Thoracic aorta (tissue), 2 donors: ENCODE measurements around the gene DKKL1. TPM values are rescaled to one million over a fixed set of nuclear protein-coding genes. Genes with fewer than 3 reads are reported as not detected.
"Not testable (repeated sequence)": the region's sequence is repeated elsewhere in the genome, so short reads cannot be mapped to it uniquely, and the experiment has no call there.

Experiments
- ATAC-seq: fragments of 150-250 bp; one replicate; pipeline ENCODE4 v1.8.0; 2017; ENCODE audit warnings: low read depth; ENCODE audit not compliant: insufficient number of reproducible peaks, low FRiP score
- DNase-seq: peaks from one replicate; pipeline ENCODE4 v3.0.0-alpha.2; 2020; ENCODE audit warnings: low spot score
- H3K27ac ChIP-seq, 2 donors: fragments of 200-600 bp; sonication (generic); 1 replicate in 1 of 2; 2 replicates in 1 of 2; pipeline ENCODE4 v1.5.1; 2016; ENCODE audit warnings: mild to moderate bottlenecking in 2 of 2, moderate library complexity in 2 of 2
- H3K27me3 ChIP-seq: fragments of 200-600 bp; sonication (generic); replicated peaks from 2 replicates; pipeline ENCODE4 v1.6.0; 2016; ENCODE audit warnings: mild to moderate bottlenecking; ENCODE audit not compliant: insufficient read depth
- H3K36me3 ChIP-seq: fragments of 200-600 bp; sonication (generic); one replicate; pipeline ENCODE4 v1.5.1; 2016
- H3K4me1 ChIP-seq, 2 donors: fragments of 200-600 bp; sonication (generic); 1 replicate in 1 of 2; 2 replicates in 1 of 2; pipeline versions ENCODE4 v1.5.1 to v1.6.0; 2016; ENCODE audit warnings: low read depth in 2 of 2, mild to moderate bottlenecking in 1 of 2; ENCODE audit not compliant: control insufficient read depth in 1 of 2
- H3K4me3 ChIP-seq: fragments of 200-600 bp; sonication (generic); 2 replicates; pipeline ENCODE4 v1.5.1; 2016; ENCODE audit warnings: mild to moderate bottlenecking
- H3K9me3 ChIP-seq: fragments of 200-600 bp; sonication (generic); 2 replicates; pipeline ENCODE4 v1.5.1; 2016
- CTCF ChIP-seq: fragments of 200-600 bp; sonication (generic); IDR thresholded peaks from one replicate; pipeline ENCODE4 v1.5.1; 2019; ENCODE audit warnings: antibody characterized with exemption
- total RNA-seq, 2 donors: library from RNA; depleted of rRNA; stranded (reverse); fragments of >200 nt; gene quantifications; one replicate each; pipeline versions ENCODE4 v1.1.0 to v1.2.3, GENCODE V29; 2016

Gene DKKL1
- total RNA-seq, 2 donors from 2014 or later: 0.95 TPM; not detected in 1

GRCh38 chr19:49326165-49326704 lies 37.4 kb upstream of the DKKL1 start:
- DNase-seq: no peak
- H3K4me3 ChIP-seq: no peak overlapping the region
- no peak for ATAC-seq
- H3K36me3 ChIP-seq: no peaks in the 10 kb centered on the region
- peaks cover 3% of the 10 kb centered on the region for H3K9me3 ChIP-seq
- no peaks in the 10 kb centered on the region for H3K4me1 ChIP-seq
- no peak for TF ChIP-seq CTCF
- no peaks in the 10 kb centered on the region for H3K27me3 ChIP-seq
- no peak overlapping the region for H3K27ac ChIP-seq

DNA sequence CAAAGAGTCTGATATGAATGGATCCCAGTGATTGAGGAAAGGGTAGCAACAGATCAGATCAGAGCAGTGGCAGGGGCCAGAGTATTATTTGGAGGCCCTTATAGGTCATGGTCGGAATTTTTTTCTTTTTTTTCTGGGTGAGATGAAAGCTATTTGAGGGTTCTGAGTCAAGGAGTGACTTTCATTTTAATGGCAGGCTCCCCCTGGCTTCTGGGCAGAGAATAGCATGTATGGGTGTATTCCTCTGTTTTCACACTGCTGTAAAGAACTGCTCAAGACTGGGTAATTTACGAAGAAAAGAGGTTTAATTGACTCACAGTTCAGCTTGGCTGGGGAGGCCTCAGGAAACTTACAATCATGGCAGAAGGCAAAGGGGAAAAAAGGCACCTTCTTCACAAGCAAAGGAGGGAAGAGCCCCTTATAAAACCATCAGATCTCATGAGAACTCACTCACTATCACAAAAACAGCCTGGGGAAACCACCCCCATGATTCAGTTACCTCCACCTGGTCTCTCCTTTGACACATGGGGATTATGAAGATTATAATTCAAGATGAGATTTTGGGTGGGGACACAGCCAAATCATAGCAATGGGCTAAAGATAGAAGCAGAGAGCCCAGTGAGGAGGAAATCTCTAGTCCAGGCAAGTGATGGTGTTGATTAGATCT lies 35.7 kb upstream of the DKKL1 start:
- DNase-seq (no peak), ATAC-seq (no peak)
- Histone ChIP-seq H3K9me3 (peaks cover 1% of the 10 kb centered on the region), H3K27ac (no peak overlapping the region), H3K27me3 (no peaks in the 10 kb centered on the region), H3K36me3 (no peaks in the 10 kb centered on the region), H3K4me1 (no peaks in the 10 kb centered on the region), H3K4me3 (no peak overlapping the region)
- peak; percentile 30 for TF ChIP-seq CTCF

GRCh38 chr19:49328741-49329140 lies 34.9 kb upstream of the DKKL1 start:
- no peaks in the 10 kb centered on the region for H3K4me1 ChIP-seq
- H3K27ac ChIP-seq: no peak overlapping the region
- no peaks in the 10 kb centered on the region for H3K27me3 ChIP-seq
- no peak overlapping the region for H3K4me3 ChIP-seq
- ATAC-seq (no peak), DNase-seq (no peak)
- no peak for TF ChIP-seq CTCF
- H3K36me3 ChIP-seq: no peaks in the 10 kb centered on the region
- H3K9me3 ChIP-seq: no peaks in the 10 kb centered on the region

DNA sequence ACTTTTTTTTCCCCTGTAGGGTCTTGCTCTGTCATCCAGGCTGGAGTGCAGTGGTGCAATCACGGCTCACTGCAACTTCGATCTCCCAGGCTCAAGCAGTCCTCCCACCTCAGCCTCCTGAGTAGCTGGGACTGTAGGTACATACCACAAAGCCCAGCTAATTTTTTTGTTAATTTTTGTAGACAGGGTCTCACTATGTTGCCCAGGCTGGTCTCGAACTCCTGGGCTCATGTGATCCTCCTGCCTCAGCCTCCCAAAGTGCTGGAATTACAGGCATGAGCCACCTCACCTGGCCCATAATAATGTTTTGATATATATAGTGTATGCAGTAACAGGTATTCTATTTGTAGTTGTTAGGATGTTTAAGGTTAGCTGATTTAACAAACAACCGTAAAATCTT lies 32.5 kb upstream of the DKKL1 start:
- H3K4me1 ChIP-seq, H3K4me3 ChIP-seq, H3K27ac ChIP-seq, H3K27me3 ChIP-seq, H3K9me3 ChIP-seq, H3K36me3 ChIP-seq, ATAC-seq, DNase-seq: not testable (repeated sequence)

DNA sequence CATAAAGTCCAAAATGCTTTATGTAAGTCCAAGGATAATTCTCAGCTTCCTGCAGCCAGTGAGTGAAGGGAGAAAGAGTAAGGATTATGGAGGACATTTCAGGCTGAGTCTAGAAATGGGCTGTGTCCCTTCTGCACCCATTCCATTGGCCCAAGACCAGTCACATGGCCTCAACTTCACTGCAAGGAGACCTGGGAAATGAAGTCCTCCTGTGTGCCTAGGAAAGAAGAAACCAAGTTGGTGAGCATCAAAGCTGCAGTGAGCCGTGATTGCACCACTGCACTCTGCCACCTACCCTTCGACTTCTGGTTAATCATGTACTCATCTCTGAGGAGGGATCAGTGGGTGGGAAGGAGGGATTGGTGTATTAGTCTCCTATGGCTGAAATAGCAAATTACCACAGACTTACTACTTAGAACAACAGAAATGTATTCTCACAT lies 32.0 kb upstream of the DKKL1 start:
- Histone ChIP-seq H3K9me3 (no peaks in the 10 kb centered on the region), H3K36me3 (no peaks in the 10 kb centered on the region), H3K27ac (no peak overlapping the region), H3K4me1 (no peaks in the 10 kb centered on the region), H3K4me3 (no peak overlapping the region), H3K27me3 (no peaks in the 10 kb centered on the region)
- TF ChIP-seq CTCF: no peak
- DNase-seq (no peak), ATAC-seq (no peak)

- ATAC-seq, DNase-seq, H3K36me3 ChIP-seq: not testable (repeated sequence)
Observed at GRCh38 chr19:49332691-49333417, 30.8 kb upstream of the DKKL1 start.

More at GRCh38 chr19:49332691-49333417, 30.8 kb upstream of the DKKL1 start:
- not testable (repeated sequence) for H3K27me3 ChIP-seq, H3K4me1 ChIP-seq, H3K4me3 ChIP-seq, H3K27ac ChIP-seq, H3K9me3 ChIP-seq
